ENCODE measurements around the gene PRSS8.
A peak's percentile ranks its signal among the peaks of the same experiment; 100 is the strongest.

The PRSS8 gene

GRCh38 chr16:31105677-31106213 is 29.8 kb downstream of the PRSS8 start:
- no peak for TF ChIP-seq SIN3A (IDR thresholded peaks at IDR 0.05; ENCODE audit: borderline replicate concordance, insufficient read depth, low read length)
- TF ChIP-seq FOXP2 (optimal IDR thresholded peaks at IDR 0.05; ENCODE audit: borderline replicate concordance, extremely low read depth, extremely low read length, insufficient read depth), result peak; percentile 65

- TF ChIP-seq TAF1 (IDR thresholded peaks at IDR 0.05; ENCODE audit: borderline replicate concordance, insufficient read depth, low read length), result no peak
- no peak for TF ChIP-seq POLR2AphosphoS5 (IDR thresholded peaks at IDR 0.05; ENCODE audit: low read depth, low read length)
- TF ChIP-seq SIN3A (IDR thresholded peaks at IDR 0.05; ENCODE audit: borderline replicate concordance, insufficient read depth, low read length), result no peak
- no peak for TF ChIP-seq REST (IDR thresholded peaks at IDR 0.05; ENCODE audit: insufficient read depth in 1 of 2, low read depth in 2 of 2, low read length in 2 of 2)
- no peak for TF ChIP-seq FOXP2 (optimal IDR thresholded peaks at IDR 0.05; ENCODE audit: borderline replicate concordance, extremely low read depth, extremely low read length, insufficient read depth)
Measured at GRCh38 chr16:31099860-31100638, 35.5 kb downstream of the PRSS8 start.

- TF ChIP-seq SIN3A (IDR thresholded peaks at IDR 0.05; ENCODE audit: borderline replicate concordance, insufficient read depth, low read length), result peak; percentile 72; the same call in 1 of the 2 replicates
- peak; percentile 56 for TF ChIP-seq FOXP2 (optimal IDR thresholded peaks at IDR 0.05; ENCODE audit: borderline replicate concordance, extremely low read depth, extremely low read length, insufficient read depth)
- no peak for TF ChIP-seq REST (IDR thresholded peaks at IDR 0.05; ENCODE audit: insufficient read depth in 1 of 2, low read depth in 2 of 2, low read length in 2 of 2)
- peak; percentile 67; the same call in 1 of the 2 replicates for TF ChIP-seq TAF1 (IDR thresholded peaks at IDR 0.05; ENCODE audit: borderline replicate concordance, insufficient read depth, low read length)
- peak; percentile 57; the same call in 1 of the 2 replicates for TF ChIP-seq POLR2AphosphoS5 (IDR thresholded peaks at IDR 0.05; ENCODE audit: low read depth, low read length)
Measured at GRCh38 chr16:31094424-31095120, 41.0 kb downstream of the PRSS8 start, which contains the start of gene VKORC1. Gene VKORC1 (minus strand): TSS chr16:31094797. CDS start chr16:31094729, 68 bp downstream.

- TF ChIP-seq POLR2AphosphoS5 (IDR thresholded peaks at IDR 0.05; ENCODE audit: low read depth, low read length) (no peak), SIN3A (IDR thresholded peaks at IDR 0.05; ENCODE audit: borderline replicate concordance, insufficient read depth, low read length) (no peak), TAF1 (IDR thresholded peaks at IDR 0.05; ENCODE audit: borderline replicate concordance, insufficient read depth, low read length) (no peak), FOXP2 (optimal IDR thresholded peaks at IDR 0.05; ENCODE audit: borderline replicate concordance, extremely low read depth, extremely low read length, insufficient read depth) (no peak), REST (IDR thresholded peaks at IDR 0.05; ENCODE audit: insufficient read depth in 1 of 2, low read depth in 2 of 2, low read length in 2 of 2) (no peak)
Measured at GRCh38 chr16:31094088-31094423, 41.5 kb downstream of the PRSS8 start.

GRCh38 chr16:31093132-31093703 is 42.3 kb downstream of the PRSS8 start:
- TF ChIP-seq POLR2AphosphoS5 (IDR thresholded peaks at IDR 0.05; ENCODE audit: low read depth, low read length), result no peak
- TF ChIP-seq REST (IDR thresholded peaks at IDR 0.05; ENCODE audit: insufficient read depth in 1 of 2, low read depth in 2 of 2, low read length in 2 of 2), result no peak
- no peak for TF ChIP-seq SIN3A (IDR thresholded peaks at IDR 0.05; ENCODE audit: borderline replicate concordance, insufficient read depth, low read length)
- no peak for TF ChIP-seq FOXP2 (optimal IDR thresholded peaks at IDR 0.05; ENCODE audit: borderline replicate concordance, extremely low read depth, extremely low read length, insufficient read depth)
- TF ChIP-seq TAF1 (IDR thresholded peaks at IDR 0.05; ENCODE audit: borderline replicate concordance, insufficient read depth, low read length), result no peak

All from PFSK-1 (cell line).